IMR-90 (cell line): Measurements from ENCODE around the gene NAV2. TPM values are rescaled to one million over a fixed set of nuclear protein-coding genes. Genes with fewer than 3 reads are reported as not detected.

ENCODE experiments used
- ATAC-seq: fragments of 200-7000 bp; cut with Tn5 transposase; 2 replicates; pipeline ENCODE4 v1.9.1; 2020; ENCODE audit warnings: low read depth, mild to moderate bottlenecking, moderate library complexity
- BruUV-seq: library from RNA; stranded (reverse); fragments of 400-500 nt; replicated peaks from 2 replicates; lab custom pipeline; 2021; lab: Mats Ljungman, UMichigan
- CTCF ChIA-PET: fragments of 300-600 bp; formaldehyde crosslinking; extraction: SDS; loops from one replicate; lab custom pipeline; 2021; ENCODE audit warnings: antibody characterized with exemption; lab: Yijun Ruan, JAX
- POLR2A ChIA-PET: fragments of 300-600 bp; sonication (Branson Sonifier 250); formaldehyde crosslinking; loops from one replicate; lab custom pipeline; 2022; ENCODE audit warnings: antibody characterized with exemption; ENCODE audit not compliant: unreplicated experiment; lab: Charles Lee
- DNase-seq: peaks from one replicate; pipeline ENCODE4 v3.0.0; 2013
- H2AFZ ChIP-seq: replicated peaks from 2 replicates; pipeline ENCODE3; 2013; ENCODE audit warnings: low read length, mild to moderate bottlenecking; ENCODE audit not compliant: poor library complexity
- H2AK5ac ChIP-seq: 2 replicates; pipeline ENCODE4 v1.6.1; 2013; ENCODE audit warnings: low read depth, low read length, inconsistent platforms
- H2AK9ac ChIP-seq: replicated peaks from 2 replicates; pipeline ENCODE3; 2013; ENCODE audit warnings: mild to moderate bottlenecking, low read depth, low read length, moderate library complexity; ENCODE audit not compliant: poor library complexity
- H2BK120ac ChIP-seq: 2 replicates; pipeline ENCODE4 v1.6.1; 2013; ENCODE audit warnings: low read depth, low read length, inconsistent platforms
- H2BK15ac ChIP-seq: 3 replicates; pipeline ENCODE4 v1.6.1; 2013; ENCODE audit warnings: low read depth, low read length, inconsistent platforms
- H2BK20ac ChIP-seq: 2 replicates; pipeline ENCODE4 v1.6.1; 2013; ENCODE audit warnings: low read depth, mild to moderate bottlenecking, inconsistent platforms, low read length, moderate library complexity
- H2BK5ac ChIP-seq: 2 replicates; pipeline ENCODE4 v1.6.1; 2013; ENCODE audit warnings: mild to moderate bottlenecking, low read depth, low read length, inconsistent platforms; ENCODE audit not compliant: poor library complexity, severe bottlenecking
- H3K14ac ChIP-seq: replicated peaks from 2 replicates; pipeline ENCODE4 v1.6.1; 2013; ENCODE audit warnings: low read depth, low read length, inconsistent platforms
- H3K18ac ChIP-seq: 2 replicates; pipeline ENCODE4 v1.6.1; 2013; ENCODE audit warnings: low read depth, low read length, control low read depth
- H3K23ac ChIP-seq: 2 replicates; pipeline ENCODE4 v1.6.1; 2013; ENCODE audit warnings: low read depth, low read length, inconsistent platforms
- H3K27ac ChIP-seq: 2 replicates; pipeline ENCODE4 v1.5.1; 2013; ENCODE audit warnings: mild to moderate bottlenecking, control low read depth, low read length; ENCODE audit not compliant: insufficient read depth
- H3K27me3 ChIP-seq: 2 replicates; pipeline ENCODE4 v1.6.1; 2013; ENCODE audit warnings: low read length; ENCODE audit not compliant: control insufficient read depth, insufficient read depth
- H3K36me3 ChIP-seq: 2 replicates; pipeline ENCODE4 v1.6.1; 2013; ENCODE audit warnings: low read length, mixed read lengths; ENCODE audit not compliant: control insufficient read depth, insufficient read depth
- H3K4ac ChIP-seq: 2 replicates; pipeline ENCODE4 v1.6.1; 2013; ENCODE audit warnings: low read depth, low read length, inconsistent platforms
- H3K4me1 ChIP-seq: 2 replicates; pipeline ENCODE4 v1.6.1; 2013; ENCODE audit warnings: low read length, mixed read lengths; ENCODE audit not compliant: control insufficient read depth, insufficient read depth
- H3K4me2 ChIP-seq: 2 replicates; pipeline ENCODE4 v1.6.1; 2013; ENCODE audit warnings: low read depth, mild to moderate bottlenecking, control low read depth, low read length, moderate library complexity
- H3K4me3 ChIP-seq: 2 replicates; pipeline ENCODE4 v1.5.1; 2013; ENCODE audit warnings: low read depth, mild to moderate bottlenecking, control low read depth, low read length, moderate library complexity; ENCODE audit not compliant: insufficient read depth
- H3K56ac ChIP-seq: 2 replicates; pipeline ENCODE4 v1.6.1; 2013; ENCODE audit warnings: low read length, inconsistent platforms; ENCODE audit not compliant: insufficient read depth; ENCODE audit errors: extremely low read depth
- H3K79me1 ChIP-seq, 2 experiments: 2 replicates each; pipeline ENCODE4 v1.6.1; 2013; ENCODE audit warnings: low read length in 2 of 2, inconsistent platforms in 1 of 2, low read depth in 1 of 2
- H3K9ac ChIP-seq: 2 replicates; pipeline ENCODE4 v1.6.1; 2013; ENCODE audit warnings: low read depth, low read length, control low read depth
- H3K9me1 ChIP-seq: 2 replicates; pipeline ENCODE4 v1.6.1; 2013; ENCODE audit warnings: low read length, inconsistent platforms; ENCODE audit not compliant: insufficient read depth
- H3K9me3 ChIP-seq: 2 replicates; pipeline ENCODE4 v1.6.1; 2013; ENCODE audit warnings: low read length; ENCODE audit not compliant: control insufficient read depth, insufficient read depth
- H4K20me1 ChIP-seq: 2 replicates; pipeline ENCODE4 v1.6.1; 2013; ENCODE audit warnings: low read length, inconsistent platforms; ENCODE audit not compliant: insufficient read depth
- H4K5ac ChIP-seq: 2 replicates; pipeline ENCODE4 v1.6.1; 2013; ENCODE audit warnings: mild to moderate bottlenecking, low read depth, low read length, control low read depth
- H4K8ac ChIP-seq, 2 experiments: 2 replicates each; pipeline ENCODE4 v1.6.1; 2013; ENCODE audit warnings: low read depth in 2 of 2, low read length in 2 of 2, control low read depth in 1 of 2, inconsistent platforms in 1 of 2
- H4K91ac ChIP-seq: 2 replicates; pipeline ENCODE4 v1.6.1; 2013; ENCODE audit warnings: low read depth, low read length, inconsistent platforms; ENCODE audit not compliant: insufficient read depth
- BHLHE40 ChIP-seq: fragments of 150-350 bp; IDR thresholded peaks from 2 replicates; pipeline ENCODE4 v1.6.1; 2016; ENCODE audit warnings: mild to moderate bottlenecking, low read depth, low read length
- CTCF ChIP-seq: conservative IDR thresholded peaks from 2 replicates; pipeline ENCODE4 v1.5.1; 2012; ENCODE audit warnings: mild to moderate bottlenecking, low read depth, low read length, improper control_type of control experiment
- ELK1 ChIP-seq: fragments of 150-350 bp; IDR thresholded peaks from 2 replicates; pipeline ENCODE4 v1.6.1; 2016; ENCODE audit warnings: low read depth, mild to moderate bottlenecking, low read length, moderate library complexity, borderline replicate concordance
- MAZ ChIP-seq: IDR thresholded peaks from 2 replicates; pipeline ENCODE4 v1.6.1; 2012; ENCODE audit warnings: low read depth, mild to moderate bottlenecking, low read length, improper control_type of control experiment, moderate library complexity, borderline replicate concordance
- MXI1 ChIP-seq: IDR thresholded peaks from 2 replicates; pipeline ENCODE4 v1.6.1; 2012; ENCODE audit warnings: low read depth, mild to moderate bottlenecking, low read length, moderate library complexity, borderline replicate concordance
- RFX5 ChIP-seq: IDR thresholded peaks from 2 replicates; pipeline ENCODE4 v1.8.0; 2012; ENCODE audit warnings: low read depth, mild to moderate bottlenecking, low read length, moderate library complexity
- SMC3 ChIP-seq: fragments of 150-350 bp; IDR thresholded peaks from 2 replicates; pipeline ENCODE4 v1.6.1; 2016; ENCODE audit warnings: low read depth, mild to moderate bottlenecking, antibody characterized with exemption, low read length, moderate library complexity
- WGBS, 2 experiments: methylation state at CpG; one replicate each; pipeline versions ENCODE4 v1.1.5 to v1.1.7; 2013; ENCODE audit warnings: missing lambda C conversion rate in 2 of 2; ENCODE audit not compliant: insufficient read length in 1 of 2; ENCODE audit errors: extremely low coverage in 2 of 2; 5-methylcytosine and 5-hydroxymethylcytosine counted together
- dilution Hi-C: fragments of 300-500 bp; cut with HindIII; formaldehyde crosslinking; loops from one replicate; pipeline ENCODE4 v1.14.3; 2018; ENCODE audit warnings: low sequenced_read_pairs; ENCODE audit not compliant: unreplicated experiment
- in situ Hi-C: fragments of 300-500 bp; cut with MboI; formaldehyde crosslinking; loops from 3 replicates; pipeline ENCODE4 v1.14.3; 2019; ENCODE audit warnings: low sequenced_read_pairs, inconsistent platforms, mixed read lengths
- intact Hi-C: fragments of 100-400 bp; cut with micrococcal nuclease; formaldehyde crosslinking; loops from 2 replicates; pipeline ENCODE4 v1.10.0; 2022
- polyA plus RNA-seq, 3 experiments: library from polyadenylated mRNA; depleted of rRNA; stranded (reverse); fragments of >200 nt; gene quantifications; 2 replicates each; pipeline ENCODE4 v1.2.3, GENCODE V29; 2012; ENCODE audit warnings: low replicate concordance in 1 of 3
- total RNA-seq: library from RNA; depleted of rRNA; stranded (reverse); fragments of >200 nt; gene quantifications from 2 replicates; pipeline ENCODE4 v1.2.3, GENCODE V29; 2012

Gene NAV2
- total and polyA plus RNA-seq, 2 of the 4 experiments (the other 2 are of a cell fraction) = 4.5 to 12.6 TPM

GRCh38 chr11:19867064-19867463 is 154.4 kb downstream of the NAV2 start:
- Histone ChIP-seq H3K9ac (no peak overlapping the region), H3K9me3 (no peaks in the 10 kb centered on the region), H3K4me2 (no peak overlapping the region), H3K14ac (no peak overlapping the region), H4K5ac (no peak overlapping the region), H3K18ac (no peak overlapping the region), H2AK9ac (no peak overlapping the region), H4K91ac (no peak overlapping the region), H2AFZ (no peak overlapping the region), H3K79me1 (peaks cover 26 to 32% of the 10 kb centered on the region in 2 experiments; a peak in 2 of 4 replicates), H4K20me1 (peaks cover 9% of the 10 kb centered on the region; the same call in 1 of the 2 replicates), H3K27ac (no peak overlapping the region), H3K27me3 (no peaks in the 10 kb centered on the region), H2BK20ac (no peak overlapping the region), H2BK15ac (no peak overlapping the region), H2AK5ac (no peak overlapping the region), H3K56ac (no peak overlapping the region), H3K4me3 (no peak overlapping the region), H2BK120ac (no peak overlapping the region), H4K8ac (no peak overlapping the region), H3K23ac (no peak overlapping the region), H3K36me3 (peaks cover 5% of the 10 kb centered on the region; the same call in 1 of the 2 replicates), H2BK5ac (no peak overlapping the region), H3K9me1 (peaks cover 5% of the 10 kb centered on the region; the same call in 1 of the 2 replicates), H3K4ac (no peak overlapping the region), H3K4me1 (peaks cover 8% of the 10 kb centered on the region; the same call in 1 of the 2 replicates)
- CTCF ChIA-PET = interaction anchor here (1.1 kb wide), 1 partner anchor 18 kb away, joined by 3 read pairs; no protein-coding TSS in a partner anchor
- POLR2A ChIA-PET = interaction anchor here (0.5 kb wide), 1 partner anchor 303 kb away, joined by 3 read pairs; no protein-coding TSS in a partner anchor
- ATAC-seq (no peak), DNase-seq (no peak)
- no peak for TF ChIP-seq ELK1
- TF ChIP-seq BHLHE40 = no peak
- no peak for TF ChIP-seq RFX5
- no peak for TF ChIP-seq MAZ
- no peak for TF ChIP-seq CTCF
- TF ChIP-seq MXI1 = no peak
- no peak for TF ChIP-seq SMC3
- intact Hi-C loops = no loop called here
- dilution Hi-C loops = no loop called here
- WGBS, 2 experiments = no CpG with 5 or more reads among the region's 1 CpG
- no TSS peak for BruUV-seq
- in situ Hi-C loops = no loop called here
